ENCODE results near the gene MRS2.

MRS2 gene

DNA sequence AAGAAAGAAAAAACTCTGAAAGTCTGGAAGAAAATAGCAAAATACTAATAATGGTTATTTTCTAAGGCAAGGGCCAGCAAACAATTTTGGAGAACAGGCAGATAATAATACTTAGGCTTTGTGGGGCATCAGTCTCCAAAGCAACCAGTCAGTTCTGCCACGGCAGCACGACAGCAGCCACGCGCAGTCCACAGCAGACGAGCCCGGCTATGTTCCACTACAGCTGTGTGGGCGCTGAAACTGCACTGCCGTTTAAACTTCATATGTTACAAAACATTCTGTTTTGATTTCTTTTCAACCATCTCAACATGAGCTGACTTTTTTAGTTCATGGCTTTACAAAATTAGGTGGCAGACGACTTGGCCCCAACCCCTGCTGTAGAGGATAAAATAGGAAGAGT is 29.9 kb downstream of the MRS2 start:
- no peak overlapping the region for H3K27ac ChIP-seq
- no peaks in the 10 kb centered on the region for H3K9me3 ChIP-seq (ENCODE audit: severe bottlenecking)
- no peaks in the 10 kb centered on the region for H3K27me3 ChIP-seq (ENCODE audit: insufficient read depth, low read depth, severe bottlenecking)
- TF ChIP-seq, protein P1, sequence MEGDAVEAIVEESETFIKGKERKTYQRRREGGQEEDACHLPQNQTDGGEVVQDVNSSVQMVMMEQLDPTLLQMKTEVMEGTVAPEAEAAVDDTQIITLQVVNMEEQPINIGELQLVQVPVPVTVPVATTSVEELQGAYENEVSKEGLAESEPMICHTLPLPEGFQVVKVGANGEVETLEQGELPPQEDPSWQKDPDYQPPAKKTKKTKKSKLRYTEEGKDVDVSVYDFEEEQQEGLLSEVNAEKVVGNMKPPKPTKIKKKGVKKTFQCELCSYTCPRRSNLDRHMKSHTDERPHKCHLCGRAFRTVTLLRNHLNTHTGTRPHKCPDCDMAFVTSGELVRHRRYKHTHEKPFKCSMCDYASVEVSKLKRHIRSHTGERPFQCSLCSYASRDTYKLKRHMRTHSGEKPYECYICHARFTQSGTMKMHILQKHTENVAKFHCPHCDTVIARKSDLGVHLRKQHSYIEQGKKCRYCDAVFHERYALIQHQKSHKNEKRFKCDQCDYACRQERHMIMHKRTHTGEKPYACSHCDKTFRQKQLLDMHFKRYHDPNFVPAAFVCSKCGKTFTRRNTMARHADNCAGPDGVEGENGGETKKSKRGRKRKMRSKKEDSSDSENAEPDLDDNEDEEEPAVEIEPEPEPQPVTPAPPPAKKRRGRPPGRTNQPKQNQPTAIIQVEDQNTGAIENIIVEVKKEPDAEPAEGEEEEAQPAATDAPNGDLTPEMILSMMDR (IDR thresholded peaks at IDR 0.05; ENCODE audit: low read depth, low read length) = no peak
- H3K36me3 ChIP-seq = peaks cover 5% of the 10 kb centered on the region
- no peak for DNase-seq
- no peak overlapping the region for H3K4me3 ChIP-seq (ENCODE audit: low read depth, low read length)

DNA sequence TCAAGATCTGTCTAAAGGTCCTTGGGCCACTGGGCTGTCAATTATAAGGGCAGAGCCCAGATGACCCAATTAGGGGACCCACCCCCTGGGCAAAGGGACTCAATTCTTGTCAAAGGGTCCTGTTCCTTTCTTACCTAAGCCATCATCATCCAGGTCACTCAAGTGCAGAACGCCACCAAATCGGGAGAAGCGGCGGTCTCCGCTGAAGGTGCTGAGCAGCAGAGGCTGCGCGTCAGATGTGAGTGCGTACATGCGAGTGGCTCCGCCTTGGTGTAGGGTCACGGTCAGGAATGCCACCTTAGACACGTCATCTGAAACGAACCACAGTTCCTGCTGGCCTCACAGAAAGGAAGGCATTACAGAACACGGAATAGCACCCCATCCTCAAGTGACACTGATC is 34.2 kb downstream of the MRS2 start:
- Histone ChIP-seq H3K4me3 (ENCODE audit: low read depth, low read length) (no peak overlapping the region), H3K9me3 (ENCODE audit: severe bottlenecking) (no peaks in the 10 kb centered on the region), H3K27ac (no peak overlapping the region), H3K36me3 (peaks cover 7% of the 10 kb centered on the region), H3K27me3 (ENCODE audit: insufficient read depth, low read depth, severe bottlenecking) (no peaks in the 10 kb centered on the region)
- DNase-seq = no peak
- TF ChIP-seq, protein P1 (IDR thresholded peaks at IDR 0.05; ENCODE audit: low read depth, low read length) = no peak

DNA sequence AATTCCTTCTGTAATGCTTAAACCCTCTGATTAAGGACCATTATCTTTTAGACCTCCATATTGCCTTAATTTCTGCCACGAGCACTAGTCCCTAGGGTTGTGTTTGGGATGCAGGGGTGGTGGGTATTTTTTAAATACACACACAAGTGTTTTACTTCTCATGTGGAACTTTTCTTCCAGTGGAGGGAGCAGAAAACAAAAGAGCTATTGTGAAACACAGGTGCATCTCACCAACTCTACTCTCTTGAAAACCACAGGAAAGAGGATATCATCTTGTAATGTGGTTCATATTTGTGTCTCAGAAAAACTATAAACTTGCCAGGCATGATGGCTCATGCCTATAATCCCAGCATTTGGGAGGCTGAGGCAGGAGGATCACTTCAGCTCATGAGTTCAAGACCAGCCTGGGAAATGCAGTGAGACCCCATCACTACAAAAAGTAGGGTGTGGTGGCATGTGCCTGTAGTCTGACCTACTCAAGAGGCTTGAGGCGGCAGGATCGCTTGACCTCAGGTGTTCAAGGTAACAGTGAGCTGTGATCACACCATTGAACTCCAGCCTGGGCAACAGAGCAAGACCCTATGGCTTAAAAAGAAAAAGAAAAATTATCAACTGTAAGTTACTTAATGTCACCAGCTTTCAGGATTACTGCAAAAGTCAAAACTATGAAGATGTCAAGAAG is 37.3 kb downstream of the MRS2 start:
- no peak for DNase-seq
- TF ChIP-seq, protein P1 (IDR thresholded peaks at IDR 0.05; ENCODE audit: low read depth, low read length) = no peak

DNA sequence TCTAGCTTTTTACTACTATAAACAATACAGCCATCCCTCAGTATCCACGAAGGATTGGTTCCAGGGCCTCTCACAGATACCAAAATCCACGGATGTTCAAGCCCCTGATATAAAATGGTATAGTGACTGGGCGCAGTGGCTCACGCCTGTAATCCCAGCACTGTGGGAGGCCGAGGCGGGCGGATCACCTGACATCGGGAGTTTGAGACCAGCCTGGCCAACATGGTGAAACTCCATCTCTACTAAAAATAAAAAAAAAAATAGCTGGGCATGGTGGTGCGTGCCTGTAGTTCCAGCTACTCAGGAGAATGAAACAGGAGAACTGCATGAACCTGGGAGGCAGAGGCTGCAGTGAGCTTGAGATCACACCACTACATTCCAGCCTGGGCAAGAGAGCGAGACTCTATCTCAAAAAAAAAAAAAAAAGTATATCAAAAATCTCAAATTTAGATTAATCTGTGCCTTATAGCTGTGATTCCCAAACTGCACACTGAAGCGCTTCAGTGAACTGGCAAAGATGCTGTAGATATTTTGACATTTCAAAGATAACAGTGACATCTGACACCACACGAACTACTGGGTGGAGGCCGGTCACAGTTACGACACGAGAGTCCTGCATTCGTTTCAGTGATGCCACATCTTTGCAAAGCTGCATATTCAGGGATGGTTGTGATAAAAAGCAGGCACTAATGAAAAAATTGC is 38.3 kb downstream of the MRS2 start:
- Histone ChIP-seq H3K4me3 (ENCODE audit: low read depth, low read length) (no peak overlapping the region), H3K27ac (no peak overlapping the region), H3K27me3 (ENCODE audit: insufficient read depth, low read depth, severe bottlenecking) (no peaks in the 10 kb centered on the region), H3K36me3 (peaks cover 17% of the 10 kb centered on the region), H3K9me3 (ENCODE audit: severe bottlenecking) (no peaks in the 10 kb centered on the region)
- TF ChIP-seq, protein P1 (IDR thresholded peaks at IDR 0.05; ENCODE audit: low read depth, low read length) = no peak
- DNase-seq = no peak

More for the DNA sequence above, 37.3 kb downstream of the MRS2 start:
- Histone ChIP-seq H3K9me3 (ENCODE audit: severe bottlenecking) (no peaks in the 10 kb centered on the region), H3K4me3 (ENCODE audit: low read depth, low read length) (no peak overlapping the region), H3K36me3 (peaks cover 8% of the 10 kb centered on the region), H3K27ac (no peak overlapping the region), H3K27me3 (ENCODE audit: insufficient read depth, low read depth, severe bottlenecking) (no peaks in the 10 kb centered on the region)

DNA sequence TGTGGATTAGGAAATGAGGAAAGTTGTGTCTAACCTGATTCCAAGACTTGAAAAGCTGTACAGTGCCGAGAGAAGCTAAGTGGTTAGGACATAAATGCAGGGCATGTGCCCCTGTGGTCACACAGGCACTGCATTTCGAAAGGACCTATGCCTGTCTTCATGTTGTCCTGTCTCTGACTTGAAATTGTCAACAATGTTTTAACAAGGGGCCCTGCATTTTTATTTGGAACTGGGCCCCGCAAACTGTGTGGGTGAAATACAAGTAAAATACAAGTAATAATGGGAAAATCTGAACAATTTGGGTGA is 38.8 kb downstream of the MRS2 start:
- TF ChIP-seq, protein P1 (IDR thresholded peaks at IDR 0.05; ENCODE audit: low read depth, low read length) = no peak
- no peak overlapping the region for H3K4me3 ChIP-seq (ENCODE audit: low read depth, low read length)
- no peak for DNase-seq
- H3K27ac ChIP-seq = no peak overlapping the region
- H3K27me3 ChIP-seq (ENCODE audit: insufficient read depth, low read depth, severe bottlenecking) = no peaks in the 10 kb centered on the region
- no peaks in the 10 kb centered on the region for H3K9me3 ChIP-seq (ENCODE audit: severe bottlenecking)
- peaks cover 17% of the 10 kb centered on the region for H3K36me3 ChIP-seq
